Measurements from ENCODE around the gene EFCAB6. TPM values are rescaled to one million over a fixed set of nuclear protein-coding genes. Genes with fewer than 3 reads are reported as not detected.

The EFCAB6 gene
- total RNA-seq, 2 experiments from 2014 or later: 0.15 to 0.20 TPM

GRCh38 chr22:43737150-43737828 is 74.8 kb downstream of the EFCAB6 start:
- no peaks in the 10 kb centered on the region for H3K27me3 Mint-ChIP-seq
- no peak overlapping the region for H3K4me3 Mint-ChIP-seq
- H3K27ac Mint-ChIP-seq: no peak overlapping the region
- no peaks in the 10 kb centered on the region for H3K9me3 Mint-ChIP-seq
- POLR2A ChIA-PET: no interaction called here
- CTCF ChIA-PET: no interaction called here
- no peaks in the 10 kb centered on the region for H3K4me1 Mint-ChIP-seq
- no peaks in the 10 kb centered on the region for H3K36me3 Mint-ChIP-seq (ENCODE audit: low read depth)
- DNase-seq: no peak

- H3K27me3 Mint-ChIP-seq: no peaks in the 10 kb centered on the region
- no peak overlapping the region for H3K27ac Mint-ChIP-seq
- CTCF ChIA-PET: no interaction called here
- H3K9me3 Mint-ChIP-seq: no peaks in the 10 kb centered on the region
- POLR2A ChIA-PET: no interaction called here
- no peaks in the 10 kb centered on the region for H3K36me3 Mint-ChIP-seq (ENCODE audit: low read depth)
- H3K4me3 Mint-ChIP-seq: no peak overlapping the region
- H3K4me1 Mint-ChIP-seq: no peaks in the 10 kb centered on the region
- no peak for DNase-seq
Measured at GRCh38 chr22:43736651-43737050, 75.5 kb downstream of the EFCAB6 start.

DNA sequence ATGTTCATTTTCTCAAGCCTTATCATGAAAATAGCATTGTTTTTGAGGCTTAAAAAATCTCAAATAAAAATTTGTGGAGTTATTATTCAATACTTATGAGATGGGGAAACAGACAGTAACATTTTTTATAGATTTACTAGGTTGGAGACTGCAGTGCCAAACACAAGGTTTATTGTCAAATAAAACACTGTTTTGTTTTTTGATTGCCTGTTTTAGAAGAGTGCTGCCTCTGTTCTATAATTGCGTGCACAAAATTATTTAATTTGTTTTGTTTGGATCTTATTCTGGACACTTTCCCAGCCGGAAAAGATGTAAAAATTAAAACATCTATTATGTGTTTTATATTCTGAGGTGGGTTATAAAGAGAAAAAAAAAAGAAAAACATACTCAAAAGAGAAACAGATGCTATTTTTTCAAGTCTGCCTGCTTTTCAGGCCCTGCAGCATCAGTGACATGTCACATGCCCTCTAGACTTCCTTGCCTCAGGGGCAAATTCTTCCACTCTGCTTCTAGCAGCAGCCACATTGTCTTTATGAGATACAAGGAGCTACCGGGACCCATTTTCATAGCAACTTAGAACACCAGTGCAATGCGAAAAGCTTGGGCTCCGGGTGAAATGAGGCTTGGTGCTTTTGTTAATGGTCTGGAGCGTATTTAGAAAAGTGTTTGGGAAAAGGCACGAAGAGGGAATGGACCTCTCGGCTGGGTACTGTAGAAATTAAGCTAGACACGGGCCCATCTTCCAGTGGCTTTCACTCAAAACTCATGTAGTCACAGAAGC is 77.5 kb downstream of the EFCAB6 start:
- Mint-ChIP-seq H3K9me3 (no peaks in the 10 kb centered on the region), H3K27me3 (no peaks in the 10 kb centered on the region), H3K4me3 (no peak overlapping the region), H3K4me1 (no peaks in the 10 kb centered on the region), H3K27ac (no peak overlapping the region), H3K36me3 (ENCODE audit: low read depth) (no peaks in the 10 kb centered on the region)
- POLR2A ChIA-PET: no interaction called here
- no peak for DNase-seq
- CTCF ChIA-PET: no interaction called here

GRCh38 chr22:43733138-43733537 is 79.0 kb downstream of the EFCAB6 start:
- H3K36me3 Mint-ChIP-seq (ENCODE audit: low read depth): no peaks in the 10 kb centered on the region
- no peak overlapping the region for H3K27ac Mint-ChIP-seq
- no peak for DNase-seq
- H3K9me3 Mint-ChIP-seq: no peaks in the 10 kb centered on the region
- no peaks in the 10 kb centered on the region for H3K27me3 Mint-ChIP-seq
- H3K4me3 Mint-ChIP-seq: no peak overlapping the region
- no peaks in the 10 kb centered on the region for H3K4me1 Mint-ChIP-seq
- POLR2A ChIA-PET: no interaction called here
- CTCF ChIA-PET: no interaction called here

DNA sequence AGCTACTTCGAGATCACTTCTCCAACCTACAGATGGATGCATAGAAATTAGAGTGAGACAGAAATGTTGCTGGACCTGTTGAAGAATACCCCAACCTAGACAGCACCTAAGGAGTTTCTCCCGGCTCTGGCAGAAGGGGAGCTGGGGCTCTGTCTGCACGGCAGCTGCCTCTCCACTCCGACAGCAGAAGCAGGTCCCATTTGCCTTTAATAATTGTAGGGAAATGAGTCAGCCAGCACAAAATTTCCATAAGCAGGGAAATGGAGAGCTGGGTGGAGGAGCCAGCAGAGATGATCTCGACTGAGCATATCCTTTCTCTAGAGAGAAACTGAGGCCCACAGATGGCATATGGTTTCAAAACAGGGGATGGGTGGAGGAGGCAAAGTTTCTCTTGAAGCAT is 80.1 kb downstream of the EFCAB6 start:
- H3K36me3 Mint-ChIP-seq (ENCODE audit: low read depth): no peaks in the 10 kb centered on the region
- DNase-seq: no peak
- no peak overlapping the region for H3K27ac Mint-ChIP-seq
- no peaks in the 10 kb centered on the region for H3K4me1 Mint-ChIP-seq
- ChIA-PET CTCF (interaction anchor here (0.6 kb wide), 1 partner anchor 1517 kb away, joined by 3 read pairs; no protein-coding TSS in a partner anchor), POLR2A (no interaction called here)
- H3K4me3 Mint-ChIP-seq: no peak overlapping the region
- H3K9me3 Mint-ChIP-seq: no peaks in the 10 kb centered on the region
- peaks cover 2% of the 10 kb centered on the region for H3K27me3 Mint-ChIP-seq

DNA sequence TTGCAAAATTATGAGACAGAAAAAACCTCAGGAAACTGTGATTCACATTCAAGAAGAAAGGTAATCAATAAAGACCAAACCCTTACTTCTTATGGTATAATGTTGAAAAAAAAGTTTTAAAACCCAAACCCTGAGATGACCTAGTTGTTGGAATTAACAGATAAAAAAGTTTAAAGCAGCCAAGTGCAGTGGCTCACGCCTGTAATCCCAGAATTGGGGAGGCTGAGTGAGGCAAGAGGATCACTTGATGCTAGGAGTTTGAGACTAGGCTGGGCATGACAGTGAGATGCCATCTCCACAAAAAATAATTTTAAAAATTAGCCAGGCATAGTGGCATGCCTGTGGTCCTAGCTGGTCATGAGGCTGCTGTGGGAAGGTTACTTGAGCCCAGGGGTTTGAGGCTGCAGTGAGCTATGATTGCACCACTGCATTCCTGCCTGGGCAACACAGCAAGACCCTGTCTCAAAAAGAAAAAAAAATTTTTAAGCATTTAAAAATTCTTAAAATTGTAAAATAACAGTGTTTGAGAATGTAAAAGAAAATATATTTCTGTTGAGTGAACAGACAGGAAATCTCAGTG is 85.1 kb downstream of the EFCAB6 start:
- Mint-ChIP-seq H3K4me1 (peaks cover 7% of the 10 kb centered on the region), H3K36me3 (ENCODE audit: low read depth) (no peaks in the 10 kb centered on the region), H3K9me3 (no peaks in the 10 kb centered on the region), H3K27ac (no peak overlapping the region), H3K27me3 (peaks cover 2% of the 10 kb centered on the region), H3K4me3 (no peak overlapping the region)
- no peak for DNase-seq
- POLR2A ChIA-PET: no interaction called here
- CTCF ChIA-PET: no interaction called here

DNA sequence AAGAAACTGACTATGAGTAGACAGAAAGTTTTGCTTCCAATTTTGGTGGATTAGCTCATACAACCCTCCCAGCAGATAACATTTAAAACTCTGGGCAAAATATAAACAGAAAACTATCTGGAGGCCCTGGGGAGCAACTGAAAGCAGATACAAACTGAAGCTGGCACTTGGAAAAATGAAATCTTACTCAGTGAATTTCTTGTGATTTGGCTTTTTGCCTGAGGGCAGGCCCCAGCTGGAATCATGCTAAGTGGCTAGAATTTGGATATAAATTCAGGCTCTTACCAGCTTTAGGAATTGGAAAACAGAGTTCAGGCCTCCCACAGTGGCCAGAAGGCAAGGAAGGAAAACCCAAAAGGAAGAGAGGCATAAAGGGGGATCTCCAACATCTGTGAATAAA is 85.8 kb downstream of the EFCAB6 start:
- DNase-seq: no peak
- ChIA-PET CTCF (interaction anchor here (0.6 kb wide), 1 partner anchor 160 kb away, joined by 3 read pairs; no protein-coding TSS in a partner anchor), POLR2A (no interaction called here)
- Mint-ChIP-seq H3K9me3 (no peaks in the 10 kb centered on the region), H3K4me1 (peaks cover 7% of the 10 kb centered on the region), H3K27me3 (peaks cover 3% of the 10 kb centered on the region), H3K4me3 (no peak overlapping the region), H3K27ac (no peak overlapping the region), H3K36me3 (ENCODE audit: low read depth) (no peaks in the 10 kb centered on the region)

DNA sequence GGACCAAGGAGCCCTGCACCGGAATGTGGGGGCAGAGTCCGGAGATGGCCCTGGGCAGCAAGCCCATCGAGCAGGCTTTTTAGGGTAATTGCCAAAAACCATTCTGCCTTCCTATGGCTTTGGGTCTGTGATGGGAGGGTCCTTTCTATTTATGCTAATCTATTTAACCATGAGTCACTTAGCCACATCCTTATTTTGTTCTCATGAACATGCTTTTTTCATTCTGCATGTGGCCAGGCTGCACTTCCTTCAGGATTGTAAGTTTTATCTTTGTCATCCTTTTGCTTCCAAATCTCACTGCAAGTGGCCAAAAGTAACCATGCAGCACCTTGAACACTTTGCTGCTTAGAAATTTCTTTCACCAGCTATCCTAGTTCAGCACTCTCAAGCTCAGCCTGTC is 88.3 kb downstream of the EFCAB6 start:
- POLR2A ChIA-PET: no interaction called here
- H3K4me3 Mint-ChIP-seq: no peak overlapping the region
- peaks cover 8% of the 10 kb centered on the region for H3K27me3 Mint-ChIP-seq
- no peak for DNase-seq
- no peaks in the 10 kb centered on the region for H3K9me3 Mint-ChIP-seq
- H3K27ac Mint-ChIP-seq: no peak overlapping the region
- H3K4me1 Mint-ChIP-seq: peaks cover 7% of the 10 kb centered on the region
- no peaks in the 10 kb centered on the region for H3K36me3 Mint-ChIP-seq (ENCODE audit: low read depth)
- CTCF ChIA-PET: no interaction called here

GRCh38 chr22:43722444-43722843 is 89.7 kb downstream of the EFCAB6 start:
- no peak for DNase-seq
- Mint-ChIP-seq H3K27ac (no peak overlapping the region), H3K4me3 (no peak overlapping the region), H3K9me3 (no peaks in the 10 kb centered on the region), H3K36me3 (ENCODE audit: low read depth) (no peaks in the 10 kb centered on the region), H3K4me1 (peaks cover 7% of the 10 kb centered on the region), H3K27me3 (peaks cover 8% of the 10 kb centered on the region)
- POLR2A ChIA-PET: no interaction called here
- CTCF ChIA-PET: no interaction called here

GRCh38 chr22:43720716-43721115 is 91.4 kb downstream of the EFCAB6 start:
- H3K36me3 Mint-ChIP-seq (ENCODE audit: low read depth): no peaks in the 10 kb centered on the region
- no peak for DNase-seq
- peaks cover 7% of the 10 kb centered on the region for H3K27me3 Mint-ChIP-seq
- peaks cover 7% of the 10 kb centered on the region for H3K4me1 Mint-ChIP-seq
- H3K9me3 Mint-ChIP-seq: no peaks in the 10 kb centered on the region
- no peak overlapping the region for H3K27ac Mint-ChIP-seq
- ChIA-PET CTCF (interaction anchor here (0.6 kb wide), 1 partner anchor 1050 kb away, joined by 4 read pairs; no protein-coding TSS in a partner anchor), POLR2A (no interaction called here)
- H3K4me3 Mint-ChIP-seq: no peak overlapping the region

- ChIA-PET CTCF (interaction anchor here (1.2 kb wide), 1 partner anchor 11 kb away, joined by 3 read pairs; no protein-coding TSS in a partner anchor), POLR2A (no interaction called here)
- Mint-ChIP-seq H3K4me1 (no peaks in the 10 kb centered on the region), H3K9me3 (no peaks in the 10 kb centered on the region), H3K36me3 (ENCODE audit: low read depth) (no peaks in the 10 kb centered on the region), H3K4me3 (no peak overlapping the region), H3K27ac (no peak overlapping the region), H3K27me3 (peaks cover 11% of the 10 kb centered on the region)
- DNase-seq: no peak
Measured at GRCh38 chr22:43714104-43714503, 98.0 kb downstream of the EFCAB6 start.

GRCh38 chr22:43711681-43712080 is 100.4 kb downstream of the EFCAB6 start:
- no peak overlapping the region for H3K4me3 Mint-ChIP-seq
- no peaks in the 10 kb centered on the region for H3K4me1 Mint-ChIP-seq
- H3K27me3 Mint-ChIP-seq: peaks cover 18% of the 10 kb centered on the region
- no peak for DNase-seq
- no peaks in the 10 kb centered on the region for H3K36me3 Mint-ChIP-seq (ENCODE audit: low read depth)
- H3K9me3 Mint-ChIP-seq: no peaks in the 10 kb centered on the region
- no peak overlapping the region for H3K27ac Mint-ChIP-seq
- POLR2A ChIA-PET: no interaction called here
- CTCF ChIA-PET: no interaction called here

GRCh38 chr22:43707648-43708047 is 104.5 kb downstream of the EFCAB6 start:
- Mint-ChIP-seq H3K36me3 (ENCODE audit: low read depth) (no peaks in the 10 kb centered on the region), H3K27me3 (peaks cover 17% of the 10 kb centered on the region), H3K27ac (no peak overlapping the region), H3K4me3 (no peak overlapping the region), H3K9me3 (peaks cover 12% of the 10 kb centered on the region), H3K4me1 (no peaks in the 10 kb centered on the region)
- no peak for DNase-seq
- ChIA-PET CTCF (no interaction called here), POLR2A (no interaction called here)

Measured in activated CD4-positive, alpha-beta T cell treated with anti-CD3 and anti-CD28 coated beads, Interleukin-2, amount 10 ng/mL, durations not matched to agents 7 days and 5 days (primary cell).